Stimulated activated CD4-positive, alpha-beta T cell treated with anti-CD3 and anti-CD28 coated beads, Interleukin-15, amount 100 ng/mL, for 48 hours (primary cell): ENCODE measurements around the gene EGLN1.

Experiments used
- DNase-seq, 2 donors: peaks; one replicate each; pipeline ENCODE4 v3.0.0-alpha.2; 2020; ENCODE audit warnings: low read depth in 2 of 2

The EGLN1 gene

DNA sequence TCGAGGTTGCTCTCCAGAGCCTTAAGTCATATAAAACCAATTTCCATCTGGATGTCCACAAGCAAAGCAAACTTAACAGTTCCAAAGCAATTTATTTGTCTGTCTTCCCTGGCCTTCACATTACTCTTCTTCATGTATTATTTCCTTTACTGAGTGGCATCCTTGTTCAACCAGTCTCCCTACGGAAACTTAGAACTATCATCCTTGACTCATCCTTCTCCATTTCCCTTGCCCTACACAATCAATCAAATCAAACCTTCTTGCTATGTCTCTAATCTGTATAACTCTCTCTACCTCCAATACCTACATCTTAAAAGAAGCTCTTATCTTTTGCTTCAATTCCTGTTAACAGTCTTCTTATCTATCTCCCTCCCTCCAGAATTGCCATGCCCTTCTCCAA, 25.4 kb downstream of the EGLN1 start:
- DNase-seq: no peak

GRCh38 chr1:231395998-231396390, 26.1 kb downstream of the EGLN1 start:
- DNase-seq: no peak

GRCh38 chr1:231395076-231395997, 26.8 kb downstream of the EGLN1 start:
- DNase-seq: no peak

GRCh38 chr1:231393668-231394067, 28.4 kb downstream of the EGLN1 start:
- no peak for DNase-seq

DNA sequence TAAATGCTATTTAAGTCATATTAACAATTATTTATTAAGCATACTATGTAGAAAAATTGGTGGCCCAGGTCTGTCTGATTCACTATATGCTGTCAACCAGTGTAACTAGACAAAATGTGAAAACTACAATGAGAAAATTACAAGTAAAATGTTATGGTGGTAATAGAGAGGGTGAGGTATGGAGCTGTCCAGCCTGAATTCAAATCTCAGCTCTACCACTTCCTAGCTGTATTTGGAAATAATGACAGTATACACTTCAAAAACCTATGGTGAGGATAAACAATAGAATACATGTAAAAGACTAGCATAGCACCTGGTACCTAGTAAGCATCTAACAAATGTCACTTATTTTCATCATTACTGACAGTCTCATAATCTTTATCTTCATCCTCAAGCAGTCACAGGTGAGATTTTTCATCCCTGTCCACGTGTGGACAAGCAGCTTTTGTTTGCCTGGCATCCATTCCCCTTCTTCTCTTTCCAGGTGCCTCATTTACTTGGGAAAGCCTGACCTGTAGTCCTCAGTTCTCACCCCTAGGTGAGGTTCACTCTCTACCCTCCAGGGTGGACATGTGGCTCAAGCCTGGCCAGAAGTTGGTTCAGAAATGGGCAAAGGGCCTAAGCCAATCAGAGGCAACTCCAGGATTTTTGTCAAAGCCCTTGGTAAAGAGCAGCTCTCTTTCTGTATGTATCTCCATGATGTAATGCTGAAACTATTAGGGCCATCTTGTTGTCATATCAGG, 29.5 kb downstream of the EGLN1 start:
- no peak for DNase-seq

- no peak for DNase-seq
These were observed 32.0 kb downstream of the EGLN1 start for GRCh38 chr1:231390071-231390470.

DNA sequence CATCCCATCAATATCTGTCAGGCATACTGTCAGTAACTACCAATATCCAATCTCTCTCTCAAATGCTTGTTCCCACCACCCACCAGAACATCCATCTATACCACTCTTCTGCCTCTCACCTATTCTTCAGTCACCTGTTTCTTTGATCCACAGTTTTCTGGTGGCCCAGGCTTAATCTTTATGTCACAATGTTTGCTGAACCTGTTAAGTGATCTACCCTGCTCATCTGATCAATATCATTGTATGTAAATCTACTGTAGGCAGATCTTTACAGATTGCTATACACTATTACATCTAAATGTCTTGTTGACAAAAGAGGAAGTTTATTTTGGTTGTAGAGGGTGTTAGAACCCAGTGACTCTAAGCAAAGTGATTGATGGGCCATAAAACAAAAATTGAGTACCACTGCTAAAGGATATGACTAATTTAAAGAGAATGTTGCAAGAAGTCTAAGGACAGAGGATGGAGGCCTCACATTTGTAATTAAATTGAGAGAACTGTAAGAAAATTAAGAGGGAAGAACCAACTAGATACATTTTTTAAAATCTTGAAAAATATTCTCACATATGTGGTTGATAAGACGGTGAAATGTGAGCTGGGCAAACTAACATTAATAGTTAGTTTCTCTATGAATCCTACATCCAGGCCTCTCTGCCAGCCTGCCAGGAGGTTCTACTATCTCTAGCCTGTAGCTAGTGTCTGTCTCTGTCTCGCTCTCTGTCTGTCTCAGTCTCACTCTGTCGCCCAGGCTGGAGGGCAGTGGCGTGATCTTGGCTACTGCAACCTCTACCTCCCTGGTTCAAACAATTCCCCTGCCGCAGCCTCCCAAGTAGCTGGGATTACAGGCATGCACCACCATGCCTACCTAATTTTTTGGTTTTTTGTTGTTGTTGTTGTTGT, 34.1 kb downstream of the EGLN1 start:
- no peak for DNase-seq

DNA sequence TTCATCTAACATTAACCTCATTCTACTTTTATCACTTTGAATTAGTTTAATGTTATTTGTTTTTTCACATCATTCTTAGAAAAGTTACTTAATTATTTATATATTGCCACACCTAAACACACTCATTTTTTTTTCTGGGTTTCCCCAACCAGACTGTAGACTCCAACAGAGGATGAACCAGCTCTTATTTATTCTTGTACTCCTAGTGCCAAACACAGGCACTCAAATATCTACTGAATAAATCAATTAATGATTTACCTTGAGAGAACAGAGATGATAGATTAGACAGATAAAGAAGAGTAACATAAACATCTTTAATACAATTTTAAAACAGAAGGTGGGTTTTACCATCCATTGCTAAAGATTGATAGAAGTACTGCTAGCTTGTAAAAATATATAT, 35.6 kb downstream of the EGLN1 start:
- DNase-seq: no peak

DNA sequence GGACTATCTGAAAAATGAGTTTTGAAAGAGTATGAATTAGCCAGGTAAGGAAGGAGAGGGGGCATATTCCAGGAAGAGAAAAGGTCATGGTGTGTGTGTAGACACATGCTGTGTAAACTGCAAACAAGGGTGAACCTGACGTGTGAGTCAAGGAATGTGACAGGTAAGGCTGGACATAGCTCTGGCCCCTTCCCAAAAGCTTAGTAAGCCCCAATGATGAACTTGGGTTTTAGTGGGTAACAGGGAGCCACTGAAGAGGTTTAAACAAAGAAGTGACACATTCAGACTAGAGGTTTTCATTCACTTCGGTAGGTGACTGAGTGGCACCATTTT, 36.7 kb downstream of the EGLN1 start:
- DNase-seq: no peak

GRCh38 chr1:231384696-231385415, 37.2 kb downstream of the EGLN1 start:
- DNase-seq: no peak

DNA sequence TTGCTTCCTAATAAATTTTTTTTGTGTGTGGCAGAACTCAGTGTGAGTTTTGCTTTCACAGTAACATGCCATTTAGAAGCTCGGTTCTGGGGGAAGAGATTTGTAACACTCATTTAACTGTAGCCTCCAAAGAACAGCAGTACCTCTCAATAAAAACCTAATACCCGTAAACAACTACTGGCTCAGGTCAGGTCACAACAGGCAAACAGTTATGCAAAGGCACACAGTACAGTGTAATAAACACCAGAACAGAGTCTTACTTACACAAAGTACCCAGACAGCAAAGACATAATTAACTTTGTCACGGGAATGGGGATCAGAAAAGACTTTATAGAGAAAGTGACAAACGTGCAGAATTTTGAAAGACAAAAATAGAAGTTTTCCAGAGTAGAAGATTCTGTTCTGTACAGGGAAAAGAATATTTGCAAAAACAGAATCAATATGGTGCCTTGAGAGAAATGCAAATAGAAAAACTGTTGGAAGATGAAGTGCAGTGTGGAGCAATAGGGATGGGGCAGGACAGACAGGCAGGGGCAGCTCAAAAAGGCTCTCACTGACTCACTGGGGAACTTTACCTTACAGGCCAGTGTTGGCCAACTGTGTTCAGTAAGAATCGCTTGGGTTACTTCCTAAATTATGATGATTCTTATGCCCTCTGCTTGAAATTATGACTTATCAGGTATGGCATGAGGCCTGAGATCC, 38.8 kb downstream of the EGLN1 start:
- no peak for DNase-seq

GRCh38 chr1:231382426-231382825, 39.7 kb downstream of the EGLN1 start:
- no peak for DNase-seq

- no peak for DNase-seq
These were observed 40.4 kb downstream of the EGLN1 start for GRCh38 chr1:231381729-231382128.

DNA sequence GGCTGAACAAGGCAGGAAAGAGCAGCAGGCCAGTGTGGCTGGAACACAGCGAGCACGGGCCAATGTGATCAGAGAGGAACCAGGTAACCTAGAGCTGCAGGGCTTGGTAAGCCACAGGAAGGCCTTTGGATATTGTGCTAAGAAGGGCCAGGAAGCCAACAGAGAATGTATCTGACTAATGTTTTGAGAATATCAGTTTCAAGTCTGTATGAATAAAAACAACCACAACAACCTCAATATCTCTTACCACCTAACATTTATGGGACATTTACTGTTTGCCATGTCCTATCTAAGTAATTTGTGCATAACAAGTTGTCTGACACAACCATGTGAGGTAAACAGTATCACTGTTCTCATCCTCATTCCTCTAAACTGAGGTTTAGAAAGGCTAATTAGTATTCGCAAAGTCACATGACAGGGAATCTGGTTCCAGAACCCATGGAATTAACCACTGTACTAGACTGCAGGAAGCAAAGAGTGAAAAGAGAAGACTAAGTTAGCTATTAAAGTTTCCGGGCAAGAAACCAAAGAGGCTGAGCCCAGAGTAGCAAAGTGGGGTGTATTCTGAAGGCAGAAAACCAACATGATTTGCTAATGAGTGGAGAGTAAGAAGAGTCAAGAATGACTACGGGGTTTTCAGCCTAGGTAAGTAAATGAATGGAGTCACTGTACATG, 45.1 kb downstream of the EGLN1 start:
- DNase-seq: no peak

- DNase-seq: no peak
These were observed 46.0 kb downstream of the EGLN1 start for GRCh38 chr1:231376101-231376500.

GRCh38 chr1:231374394-231374793, 47.7 kb downstream of the EGLN1 start:
- no peak for DNase-seq

DNA sequence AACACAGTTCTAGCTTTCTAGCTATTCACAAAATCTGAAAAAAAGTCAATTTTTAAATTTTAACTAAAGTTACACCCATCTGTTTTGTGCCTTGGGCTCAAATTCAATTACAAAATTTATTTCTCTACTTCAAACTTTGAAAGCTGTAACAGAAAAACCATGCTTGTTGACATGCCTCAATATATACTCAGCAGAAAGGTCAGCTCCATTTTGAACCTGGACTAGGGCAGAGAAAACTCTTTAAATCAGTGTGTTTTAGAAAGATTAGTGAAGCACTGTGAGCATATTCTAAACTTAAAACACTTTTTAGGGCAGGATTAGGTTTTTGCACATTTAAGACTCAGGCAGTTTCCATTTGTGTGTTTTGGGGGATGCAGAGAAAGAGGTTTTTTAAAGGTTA, 49.6 kb downstream of the EGLN1 start:
- DNase-seq: no peak

DNA sequence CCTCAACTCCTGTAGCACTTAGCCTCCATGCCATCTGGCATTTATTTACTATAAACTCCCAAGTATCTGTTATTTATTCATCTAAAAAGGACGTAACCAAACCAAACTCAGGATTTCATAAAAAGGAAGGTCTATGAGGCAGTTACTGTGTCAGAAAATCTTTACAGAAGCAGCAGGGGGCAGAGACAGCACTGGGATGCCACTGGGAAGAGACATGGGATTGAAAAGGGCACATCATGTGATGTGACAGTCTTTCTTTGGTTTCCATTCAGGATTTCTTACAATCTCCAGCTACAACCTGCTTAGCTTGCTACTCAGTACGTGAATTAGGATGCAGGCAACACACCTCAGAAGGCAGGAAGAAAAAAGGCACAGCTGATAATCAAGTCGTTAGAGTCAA, 52.8 kb downstream of the EGLN1 start:
- DNase-seq: no peak

DNA sequence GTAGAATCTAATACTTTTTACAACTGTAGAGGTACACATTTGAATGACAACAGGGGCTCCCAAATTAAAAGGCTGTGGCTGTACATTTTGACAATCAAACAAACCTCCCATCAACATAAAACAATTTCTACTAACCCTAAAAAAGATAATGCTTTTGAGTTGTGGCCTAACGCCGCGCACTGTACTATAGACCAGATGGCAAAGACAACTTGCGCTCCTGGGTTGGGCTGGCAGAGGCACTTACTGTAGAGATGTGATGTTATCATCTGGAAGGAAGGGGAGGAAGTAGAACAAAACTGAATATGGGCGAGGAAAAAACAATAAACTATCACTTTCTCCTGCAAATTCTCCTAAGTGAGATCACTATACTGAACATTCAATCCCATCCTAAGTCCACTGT, 57.9 kb downstream of the EGLN1 start:
- no peak for DNase-seq

DNA sequence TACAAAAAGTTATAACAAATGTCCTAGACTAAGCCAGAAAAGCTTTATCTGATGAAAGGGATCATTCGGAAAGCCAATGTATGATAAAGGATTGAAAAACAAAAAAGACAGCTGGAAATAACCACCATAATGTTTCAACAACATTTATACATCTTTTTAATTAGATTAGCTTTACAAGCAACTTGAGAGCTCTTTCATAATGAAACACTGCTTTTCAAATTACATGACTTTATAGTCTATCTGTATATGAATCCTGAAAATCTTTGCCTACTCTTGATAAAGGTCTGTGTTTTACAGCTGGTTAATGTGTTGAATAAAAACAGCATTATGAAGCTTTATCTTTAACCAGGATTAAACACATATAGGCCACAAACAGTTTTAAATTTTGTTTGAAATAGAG, 58.5 kb downstream of the EGLN1 start:
- DNase-seq: no peak
